ENCODE results near the gene TRIM7.
A peak's percentile ranks its signal among the peaks of the same experiment; 100 is the strongest.

TRIM7 gene

GRCh38 chr5:181204826-181205760 lies at the start of gene TRIM7:
Gene TRIM7 (minus strand): TSS chr5:181205196. CDS start chr5:181205110, 86 bp downstream.
- Histone ChIP-seq H3K36me3 (ENCODE audit: control insufficient read depth, low read length) (no peaks in the 10 kb centered on the region), H3K9me3 (ENCODE audit: control insufficient read depth, insufficient read depth, low read length) (no peaks in the 10 kb centered on the region), H3K4me3 (ENCODE audit: low read length) (peak within 1 kb of the TSS; percentile 80), H3F3A (ENCODE audit: control insufficient read depth, insufficient read depth) (peaks cover 18% of the 10 kb centered on the region), H3K27me3 (ENCODE audit: control insufficient read depth, low read length) (peaks cover 58% of the 10 kb centered on the region), H3K79me2 (ENCODE audit: control insufficient read depth, low read length) (no peaks in the 10 kb centered on the region), H3K4me2 (ENCODE audit: low read length) (peak within 1 kb of the TSS; percentile 83), H3K9me2 (replicated peaks; ENCODE audit: control insufficient read depth, low read length) (no peaks in the 10 kb centered on the region), H3K27ac (ENCODE audit: low read depth, low read length) (no peak within 1 kb of the TSS), H3K4me1 (ENCODE audit: control insufficient read depth, low read length) (peaks cover 43% of the 10 kb centered on the region), H4K20me1 (ENCODE audit: control insufficient read depth, insufficient read depth, low read depth, low read length) (no peaks in the 10 kb centered on the region)
- TF ChIP-seq EZH2phosphoT487 (IDR thresholded peaks at IDR 0.05; ENCODE audit: borderline replicate concordance, low read length): peak; percentile 0; the same call in 1 of the 2 replicates
- TF ChIP-seq CTCF (IDR thresholded peaks at IDR 0.05; ENCODE audit: low read depth, low read length, poor library complexity, severe bottlenecking): no peak

GRCh38 chr5:181248277-181248676 lies 43.3 kb upstream of the TRIM7 start:
- Histone ChIP-seq H3K4me2 (ENCODE audit: low read length) (peak overlapping the region; percentile 92), H3K9me2 (replicated peaks; ENCODE audit: control insufficient read depth, low read length) (no peaks in the 10 kb centered on the region), H3K36me3 (ENCODE audit: control insufficient read depth, low read length) (peaks cover 37% of the 10 kb centered on the region), H3F3A (ENCODE audit: control insufficient read depth, insufficient read depth) (peaks cover 18% of the 10 kb centered on the region), H3K4me1 (ENCODE audit: control insufficient read depth, low read length) (peaks cover 43% of the 10 kb centered on the region), H3K9me3 (ENCODE audit: control insufficient read depth, insufficient read depth, low read length) (no peaks in the 10 kb centered on the region), H3K27ac (ENCODE audit: low read depth, low read length) (peak overlapping the region; percentile 25), H4K20me1 (ENCODE audit: control insufficient read depth, insufficient read depth, low read depth, low read length) (no peaks in the 10 kb centered on the region), H3K4me3 (ENCODE audit: low read length) (peak overlapping the region; percentile 87), H3K79me2 (ENCODE audit: control insufficient read depth, low read length) (peaks cover 90% of the 10 kb centered on the region), H3K27me3 (ENCODE audit: control insufficient read depth, low read length) (no peaks in the 10 kb centered on the region)
- TF ChIP-seq CTCF (IDR thresholded peaks at IDR 0.05; ENCODE audit: low read depth, low read length, poor library complexity, severe bottlenecking): no peak
- no peak for TF ChIP-seq EZH2phosphoT487 (IDR thresholded peaks at IDR 0.05; ENCODE audit: borderline replicate concordance, low read length)

- Histone ChIP-seq H4K20me1 (ENCODE audit: control insufficient read depth, insufficient read depth, low read depth, low read length) (peaks cover 16% of the 10 kb centered on the region; the same call in 1 of the 2 replicates), H3K79me2 (ENCODE audit: control insufficient read depth, low read length) (peaks cover 90% of the 10 kb centered on the region), H3K27ac (ENCODE audit: low read depth, low read length) (peak overlapping the region; percentile 90), H3K27me3 (ENCODE audit: control insufficient read depth, low read length) (no peaks in the 10 kb centered on the region), H3K4me1 (ENCODE audit: control insufficient read depth, low read length) (peaks cover 54% of the 10 kb centered on the region), H3K36me3 (ENCODE audit: control insufficient read depth, low read length) (peaks cover 43% of the 10 kb centered on the region), H3K9me3 (ENCODE audit: control insufficient read depth, insufficient read depth, low read length) (no peaks in the 10 kb centered on the region), H3K4me3 (ENCODE audit: low read length) (peak overlapping the region; percentile 87), H3K4me2 (ENCODE audit: low read length) (peak overlapping the region; percentile 92), H3F3A (ENCODE audit: control insufficient read depth, insufficient read depth) (peaks cover 28% of the 10 kb centered on the region), H3K9me2 (replicated peaks; ENCODE audit: control insufficient read depth, low read length) (no peaks in the 10 kb centered on the region)
- no peak for TF ChIP-seq EZH2phosphoT487 (IDR thresholded peaks at IDR 0.05; ENCODE audit: borderline replicate concordance, low read length)
- TF ChIP-seq CTCF (IDR thresholded peaks at IDR 0.05; ENCODE audit: low read depth, low read length, poor library complexity, severe bottlenecking): no peak
Observed at GRCh38 chr5:181246276-181247049, 41.5 kb upstream of the TRIM7 start.
